ENCODE measurements around the gene ANKS1B. TPM values are rescaled to one million over a fixed set of nuclear protein-coding genes. Genes with fewer than 3 reads are reported as not detected.

The ANKS1B gene
- total RNA-seq, 1 donor from 2014 or later = 0.46 TPM

- H3K4me3 ChIP-seq (ENCODE audit: low read depth, low read length) = no peak overlapping the region
- DNase-seq (ENCODE audit: low read depth) = no peak
- TF ChIP-seq CTCF (conservative IDR thresholded peaks at IDR 0.05; ENCODE audit: low read depth, low read length) = no peak
These were observed 49.1 kb downstream of the ANKS1B start for GRCh38 chr12:99935608-99936007.

DNA sequence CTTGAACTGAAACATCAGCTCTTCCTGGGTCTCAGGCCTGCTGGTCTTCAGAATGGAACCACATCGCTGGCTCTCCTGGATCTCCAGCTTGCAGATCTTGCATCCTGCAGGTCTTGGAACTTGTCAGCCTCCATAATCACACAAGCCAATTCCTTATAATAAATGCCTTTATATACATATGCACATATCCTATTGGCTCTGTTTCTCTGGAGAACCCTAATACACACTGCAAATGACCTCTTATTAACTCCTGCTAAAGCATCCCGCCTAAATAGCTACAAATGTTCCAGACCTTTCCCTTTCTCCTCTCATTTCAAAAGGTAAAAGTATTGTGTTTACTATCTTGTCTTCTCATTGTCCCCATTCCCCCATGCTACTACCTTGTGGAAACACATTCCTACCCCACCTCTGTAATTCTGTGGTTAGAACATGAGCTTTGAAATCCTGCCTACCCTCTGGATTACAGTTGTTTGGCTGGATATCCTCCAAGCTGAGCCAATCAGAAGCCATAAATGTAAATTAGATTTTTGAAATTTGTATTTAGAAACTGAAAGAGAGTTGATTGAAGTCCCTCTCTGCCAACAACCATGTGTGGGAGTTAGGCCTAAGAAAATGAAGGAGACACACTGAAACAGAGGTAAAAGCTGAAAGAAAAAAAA, 58.1 kb downstream of the ANKS1B start:
- H3K4me3 ChIP-seq (ENCODE audit: low read depth, low read length) = no peak overlapping the region
- DNase-seq (ENCODE audit: low read depth) = no peak
- TF ChIP-seq CTCF (conservative IDR thresholded peaks at IDR 0.05; ENCODE audit: low read depth, low read length) = no peak

GRCh38 chr12:99920353-99920960, 64.3 kb downstream of the ANKS1B start:
- no peak for TF ChIP-seq CTCF (conservative IDR thresholded peaks at IDR 0.05; ENCODE audit: low read depth, low read length)
- no peak overlapping the region for H3K4me3 ChIP-seq (ENCODE audit: low read depth, low read length)
- no peak for DNase-seq (ENCODE audit: low read depth)

GRCh38 chr12:99917711-99918402, 66.9 kb downstream of the ANKS1B start:
- H3K4me3 ChIP-seq (ENCODE audit: low read depth, low read length) = no peak overlapping the region
- TF ChIP-seq CTCF (conservative IDR thresholded peaks at IDR 0.05; ENCODE audit: low read depth, low read length) = no peak
- DNase-seq (ENCODE audit: low read depth) = no peak

GRCh38 chr12:99916555-99916954, 68.2 kb downstream of the ANKS1B start:
- no peak for TF ChIP-seq CTCF (conservative IDR thresholded peaks at IDR 0.05; ENCODE audit: low read depth, low read length)
- H3K4me3 ChIP-seq (ENCODE audit: low read depth, low read length) = no peak overlapping the region
- no peak for DNase-seq (ENCODE audit: low read depth)

- no peak for TF ChIP-seq CTCF (conservative IDR thresholded peaks at IDR 0.05; ENCODE audit: low read depth, low read length)
- no peak overlapping the region for H3K4me3 ChIP-seq (ENCODE audit: low read depth, low read length)
- DNase-seq (ENCODE audit: low read depth) = no peak
These were observed 69.3 kb downstream of the ANKS1B start for GRCh38 chr12:99915251-99916082.
